HT-29 (cell line): Measurements from ENCODE around the gene PIK3R6. TPM values are rescaled to one million over a fixed set of nuclear protein-coding genes. Genes with fewer than 3 reads are reported as not detected.
A peak's percentile ranks its signal among the peaks of the same experiment; 100 is the strongest.
"Not testable (repeated sequence)": the region's sequence is repeated elsewhere in the genome, so short reads cannot be mapped to it uniquely, and the experiment has no call there.

Source experiments
- DNase-seq: peaks from one replicate; pipeline ENCODE4 v3.0.0-alpha.2; 2015; ENCODE audit warnings: low spot score
- total RNA-seq: library from RNA; depleted of rRNA; stranded (reverse); fragments of >200 nt; shearing (Covaris generic); gene quantifications from 2 replicates; pipeline ENCODE4 v1.2.3, GENCODE V29; 2014

Gene PIK3R6
- total RNA-seq, 1 experiment from 2014 or later, result not detected

DNA sequence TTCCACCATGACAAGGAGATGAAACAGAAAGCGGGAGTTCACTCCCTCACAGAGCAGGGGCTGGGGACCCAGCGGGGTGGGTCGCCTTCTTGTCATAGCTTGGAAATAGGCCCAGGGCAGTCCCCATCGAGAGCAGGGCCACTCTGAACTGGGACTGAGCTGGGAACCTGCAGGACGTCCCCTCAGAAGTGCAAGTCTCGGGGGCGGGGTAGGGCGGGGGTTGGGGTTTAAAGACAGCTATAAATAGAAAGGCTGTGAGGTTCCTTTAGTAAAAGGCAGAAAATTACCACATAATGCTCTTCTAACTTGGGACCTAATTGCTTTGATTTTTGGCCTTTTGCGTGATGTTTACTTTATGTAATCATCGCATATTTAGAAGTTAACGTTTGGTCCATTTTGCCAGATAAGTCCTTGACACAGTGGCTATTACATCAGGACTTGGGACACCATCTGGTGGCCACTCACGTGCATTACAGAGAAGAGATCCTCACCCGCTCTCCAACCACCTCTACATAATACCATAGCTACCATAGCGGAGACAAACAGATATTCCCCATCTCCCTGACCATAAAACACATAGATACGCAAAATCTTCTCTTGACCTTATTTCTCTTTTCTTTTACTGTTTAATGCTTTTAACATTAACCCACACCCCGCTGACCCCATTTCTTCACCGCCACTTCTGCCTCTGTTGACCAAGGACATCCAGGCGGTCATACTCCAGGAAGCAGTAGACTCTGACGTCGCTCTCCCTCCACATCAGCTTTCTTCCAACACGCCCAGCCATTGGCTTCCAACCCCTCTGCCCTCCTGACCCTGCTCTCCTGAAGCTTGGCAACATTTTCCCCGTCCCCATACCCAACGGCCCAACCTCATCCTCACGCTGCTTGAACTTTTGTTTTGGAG, 27.5 kb upstream of the PIK3R6 start:
- peak; percentile 47 for DNase-seq

DNA sequence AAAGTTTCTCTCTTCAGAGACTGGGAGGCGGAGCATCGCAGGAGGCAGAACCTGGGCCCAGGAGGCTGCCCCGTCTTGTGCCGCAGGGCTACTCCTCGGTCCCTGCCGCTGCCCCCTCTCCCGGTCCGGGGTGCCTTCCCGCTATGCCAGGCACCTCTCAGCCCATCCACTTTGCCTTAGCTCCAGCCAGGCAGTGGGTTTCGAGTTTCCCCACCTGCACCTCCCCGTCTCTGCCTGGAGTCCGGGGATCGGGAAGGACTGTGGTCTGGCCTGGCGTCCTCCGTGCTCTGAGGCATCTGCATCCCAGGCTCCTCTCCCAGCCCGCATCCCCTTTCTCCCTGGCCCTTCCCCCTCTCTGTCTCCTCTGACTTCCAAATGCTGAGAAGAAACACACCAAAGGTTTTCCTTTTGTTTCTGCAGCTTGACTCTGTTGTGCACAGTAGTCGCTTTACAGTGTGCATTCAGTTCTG, 26.8 kb upstream of the PIK3R6 start:
- DNase-seq, result no peak

DNA sequence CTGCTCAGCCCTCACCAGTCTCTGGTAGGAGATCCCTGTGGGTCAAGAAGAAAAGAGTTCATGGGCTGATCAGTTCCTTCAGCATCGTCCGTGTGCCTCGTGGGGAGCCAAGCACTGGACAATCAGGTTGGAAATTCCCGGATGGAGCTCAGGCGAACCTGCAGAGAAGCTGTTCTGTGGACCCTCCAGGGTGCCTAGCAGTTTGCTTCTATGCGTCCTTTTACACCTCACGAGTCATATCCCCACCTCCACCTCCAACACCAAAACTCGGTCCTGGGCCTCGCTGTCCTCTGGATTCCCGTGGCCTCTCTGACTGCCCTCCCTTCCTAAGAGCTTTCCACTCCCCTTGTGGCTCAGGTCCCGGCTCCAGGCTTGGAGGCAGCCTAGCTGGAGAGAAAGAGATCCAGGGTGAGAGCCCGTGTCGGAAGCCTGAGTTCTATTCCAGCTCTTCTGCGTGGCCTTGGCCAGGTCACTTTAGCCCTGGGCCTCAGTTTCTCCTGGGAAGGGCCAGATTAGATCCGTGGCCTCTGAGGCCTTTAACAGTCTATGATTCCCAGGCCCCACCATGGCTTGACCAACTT, 26.2 kb upstream of the PIK3R6 start:
- no peak for DNase-seq

DNA sequence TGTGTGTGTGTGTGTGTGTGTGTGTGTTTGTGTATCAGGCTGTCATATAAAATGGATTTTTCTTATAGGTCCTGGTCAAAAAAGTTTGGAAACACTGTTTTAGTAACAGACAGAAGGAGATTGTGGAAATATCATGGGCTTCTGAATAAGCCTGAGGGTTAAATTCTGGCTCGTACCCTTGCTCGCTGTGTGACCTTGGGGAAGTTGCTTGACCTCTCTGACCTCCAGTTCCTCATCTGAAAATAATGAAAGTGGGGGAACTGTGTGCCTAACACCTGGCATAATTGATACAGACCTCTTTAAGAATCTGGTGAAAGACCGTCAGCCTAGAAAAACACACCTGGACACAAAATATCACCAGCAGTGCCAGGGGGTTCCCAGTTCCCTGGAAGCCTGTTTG, 25.6 kb upstream of the PIK3R6 start:
- no peak for DNase-seq

DNA sequence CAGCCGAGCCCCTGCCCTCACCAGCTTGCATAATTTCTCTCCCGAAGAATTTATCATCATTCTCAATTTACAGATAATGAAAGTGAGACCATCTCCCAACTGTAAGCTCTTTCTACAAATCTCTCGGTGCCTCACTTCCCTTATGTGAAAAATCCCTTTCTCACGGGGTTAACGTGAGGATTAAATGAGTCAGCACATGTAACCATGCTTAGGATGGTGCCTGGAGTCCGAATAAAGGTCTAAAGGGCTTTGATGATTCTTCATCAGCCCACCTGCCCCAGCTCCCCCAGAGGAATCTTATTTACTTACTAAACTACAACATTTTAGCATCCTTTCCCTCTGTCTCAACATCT, 24.8 kb upstream of the PIK3R6 start:
- DNase-seq, result no peak

DNA sequence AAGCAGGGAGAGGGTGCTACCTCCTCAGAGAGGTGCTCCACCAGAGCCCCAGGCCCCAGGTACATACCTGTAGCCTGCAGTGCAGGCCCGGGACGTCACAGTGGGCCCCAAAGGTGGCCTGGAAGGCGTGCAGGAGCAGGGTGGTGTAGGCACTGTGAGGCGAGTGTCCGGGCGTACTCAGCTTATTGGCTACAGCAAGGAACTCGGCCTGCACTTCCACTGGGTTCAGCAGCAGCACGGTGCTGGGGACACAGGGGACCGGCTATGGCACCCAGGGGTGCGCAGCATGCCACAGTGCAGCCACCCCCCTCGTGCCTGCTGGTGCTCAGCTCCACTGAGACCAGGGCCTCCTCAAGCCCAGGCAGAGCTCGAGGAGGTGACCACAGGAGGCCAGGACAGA, 23.2 kb upstream of the PIK3R6 start:
- no peak for DNase-seq

DNA sequence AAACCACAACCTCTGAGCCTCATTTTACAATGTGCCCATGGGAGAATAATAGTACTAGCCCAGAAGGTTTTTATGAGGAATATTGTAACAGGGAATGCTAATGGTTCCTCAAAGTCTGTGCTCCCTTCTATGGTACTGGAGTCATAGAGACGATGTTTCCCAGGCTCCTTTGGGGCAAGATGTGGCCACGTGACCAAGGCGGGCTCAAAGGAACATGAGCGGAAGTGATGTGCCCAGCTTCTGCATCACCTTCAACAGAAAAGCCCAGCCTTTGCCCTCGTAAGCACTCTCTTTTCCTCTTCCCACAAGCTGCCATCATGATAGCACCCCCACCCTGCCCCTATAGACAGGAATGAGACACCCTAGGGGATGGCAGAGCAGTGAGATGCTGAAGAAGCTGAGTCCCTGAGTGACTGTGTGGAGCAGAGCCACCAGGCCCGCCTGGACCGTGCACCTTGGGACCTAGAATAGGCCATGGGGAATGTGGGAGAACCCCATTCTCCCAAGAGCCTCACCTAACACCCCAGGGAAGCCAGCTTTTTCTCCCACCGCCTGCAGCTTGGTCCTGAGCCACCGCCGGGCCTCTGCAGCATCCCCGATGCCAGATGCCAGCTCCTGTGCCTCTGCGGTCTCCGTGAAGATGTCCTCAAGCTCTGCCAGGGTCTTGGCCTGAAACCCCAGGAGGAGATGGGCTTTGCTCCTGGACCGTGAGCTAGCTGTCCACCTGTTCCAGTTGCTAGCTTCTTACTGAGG, 22.2 kb upstream of the PIK3R6 start:
- no peak for DNase-seq

DNA sequence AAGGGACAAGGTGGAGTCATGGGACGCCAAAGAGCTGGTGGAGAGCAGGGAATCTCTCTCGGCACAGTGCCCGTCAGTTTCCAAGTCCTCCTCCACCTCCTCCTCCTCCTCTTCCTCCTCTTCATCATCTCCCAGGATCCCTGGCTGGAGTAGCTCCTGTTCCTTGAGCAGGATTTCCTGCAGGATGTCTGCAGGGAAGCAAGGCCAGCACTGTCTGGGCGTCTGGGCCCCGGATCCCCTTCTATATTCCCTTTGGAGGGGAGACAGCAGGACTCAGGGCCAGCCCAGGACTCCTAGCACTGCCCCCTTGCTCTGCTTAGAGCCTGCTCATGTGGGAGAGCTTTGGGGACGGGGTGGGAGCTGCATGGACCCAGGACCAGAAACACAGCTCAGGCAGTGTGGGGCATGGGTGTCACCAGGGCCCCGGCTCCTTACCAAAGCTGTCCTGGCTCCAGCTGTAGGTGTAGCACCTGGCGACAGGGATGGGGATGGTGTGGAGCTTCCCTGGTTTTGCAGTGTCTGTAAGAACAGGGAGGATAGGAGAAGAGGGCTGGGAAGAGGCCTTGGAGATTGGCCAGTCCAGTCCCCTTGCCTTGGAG, 21.3 kb upstream of the PIK3R6 start:
- DNase-seq, result no peak

DNA sequence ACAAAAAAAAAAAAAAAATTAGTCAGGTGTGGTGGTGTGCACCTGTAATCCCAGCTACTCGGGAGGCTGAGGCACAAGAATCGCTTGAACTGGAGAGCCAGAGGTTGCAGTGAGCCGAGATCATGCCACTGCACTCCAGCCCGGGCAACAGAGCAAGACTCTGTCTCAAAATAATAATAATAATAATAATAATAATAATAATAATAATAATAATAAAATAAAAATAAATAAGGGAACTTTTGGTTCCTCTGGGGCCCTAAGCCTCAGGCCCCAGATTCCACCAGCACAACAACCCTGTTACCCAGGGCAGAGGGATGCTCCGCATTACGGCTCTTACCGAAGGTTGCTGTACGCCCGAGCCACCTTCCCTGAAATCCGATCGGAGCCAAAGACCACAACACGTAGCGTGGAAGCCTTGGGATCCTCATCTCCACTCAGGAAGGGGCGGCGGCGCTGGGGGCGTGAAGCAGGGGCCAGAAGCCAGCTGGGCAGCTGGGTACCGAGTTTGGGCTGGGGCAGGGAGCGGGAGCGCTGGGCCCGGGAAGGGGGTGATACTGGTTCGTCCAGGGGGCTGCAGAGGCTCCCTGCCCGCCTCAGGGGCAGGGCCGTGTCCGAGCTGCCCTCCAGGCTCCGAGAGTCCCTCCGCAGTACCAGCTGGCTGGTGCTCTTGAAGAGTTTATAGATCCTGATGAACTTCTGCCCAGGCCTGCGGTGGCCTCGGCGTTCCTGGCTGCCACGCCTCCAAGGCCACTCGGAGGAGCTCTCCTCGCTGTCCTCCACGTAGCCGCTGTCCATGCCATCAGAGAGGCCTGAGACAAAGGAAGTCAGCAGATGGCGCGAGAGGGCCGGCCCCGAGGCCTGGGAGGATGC, 20.6 kb upstream of the PIK3R6 start:
- peak; percentile 36 for DNase-seq

DNA sequence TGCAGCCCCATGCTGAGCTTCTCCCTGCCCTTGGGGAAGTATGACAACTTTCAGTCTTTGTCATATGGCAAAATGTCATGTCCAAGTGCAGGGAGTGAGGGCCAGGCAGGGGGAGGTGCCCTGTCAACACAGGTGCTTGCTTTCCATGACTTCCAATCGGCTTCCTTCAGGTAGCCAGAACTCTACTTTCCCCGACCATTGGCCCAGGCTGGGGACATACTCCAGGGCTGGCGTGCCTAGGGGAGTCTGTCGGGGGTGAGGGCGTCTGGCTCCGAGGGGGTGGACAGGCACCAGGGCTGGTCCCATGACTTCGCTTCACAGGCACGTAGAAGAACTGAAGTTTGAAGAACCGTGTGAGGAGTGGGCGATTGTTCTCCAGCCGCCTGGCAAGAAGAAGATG, 19.8 kb upstream of the PIK3R6 start:
- DNase-seq, result no peak

DNA sequence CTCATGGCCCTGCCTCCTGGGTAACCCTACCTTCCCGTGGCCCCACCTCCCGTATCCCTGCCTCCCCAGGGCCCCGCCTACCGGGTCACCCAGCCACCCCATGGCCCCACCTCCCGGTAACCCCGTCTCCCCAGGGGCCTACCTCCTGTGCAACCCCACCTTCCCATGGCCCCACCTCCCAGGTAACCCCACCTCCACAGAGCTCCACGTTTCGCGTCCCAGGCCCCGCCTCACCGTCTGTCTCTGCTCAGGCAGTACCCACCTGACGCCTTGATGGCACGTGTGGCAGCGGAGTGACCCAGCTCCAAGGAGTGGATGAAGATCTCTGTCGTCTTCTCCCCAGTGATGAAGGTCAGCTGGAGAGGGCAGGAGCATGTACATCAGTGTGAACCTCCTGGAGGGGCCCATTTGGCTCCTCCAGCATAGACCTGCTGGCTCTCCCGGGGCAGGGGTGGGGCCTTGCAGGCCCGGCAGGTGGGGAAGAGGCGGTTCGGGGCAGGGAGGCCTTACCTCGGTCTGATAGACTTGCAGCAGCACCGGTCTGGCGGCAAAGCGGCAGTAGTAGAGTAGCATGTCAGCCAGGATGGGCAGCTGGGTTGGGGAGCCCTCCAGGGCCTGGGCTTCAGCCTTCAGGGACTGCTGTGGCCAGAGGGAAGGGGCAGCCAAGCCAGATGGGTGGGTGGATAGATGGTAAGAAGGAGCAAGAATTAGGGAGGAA, 18.7 kb upstream of the PIK3R6 start:
- DNase-seq, result no peak

DNA sequence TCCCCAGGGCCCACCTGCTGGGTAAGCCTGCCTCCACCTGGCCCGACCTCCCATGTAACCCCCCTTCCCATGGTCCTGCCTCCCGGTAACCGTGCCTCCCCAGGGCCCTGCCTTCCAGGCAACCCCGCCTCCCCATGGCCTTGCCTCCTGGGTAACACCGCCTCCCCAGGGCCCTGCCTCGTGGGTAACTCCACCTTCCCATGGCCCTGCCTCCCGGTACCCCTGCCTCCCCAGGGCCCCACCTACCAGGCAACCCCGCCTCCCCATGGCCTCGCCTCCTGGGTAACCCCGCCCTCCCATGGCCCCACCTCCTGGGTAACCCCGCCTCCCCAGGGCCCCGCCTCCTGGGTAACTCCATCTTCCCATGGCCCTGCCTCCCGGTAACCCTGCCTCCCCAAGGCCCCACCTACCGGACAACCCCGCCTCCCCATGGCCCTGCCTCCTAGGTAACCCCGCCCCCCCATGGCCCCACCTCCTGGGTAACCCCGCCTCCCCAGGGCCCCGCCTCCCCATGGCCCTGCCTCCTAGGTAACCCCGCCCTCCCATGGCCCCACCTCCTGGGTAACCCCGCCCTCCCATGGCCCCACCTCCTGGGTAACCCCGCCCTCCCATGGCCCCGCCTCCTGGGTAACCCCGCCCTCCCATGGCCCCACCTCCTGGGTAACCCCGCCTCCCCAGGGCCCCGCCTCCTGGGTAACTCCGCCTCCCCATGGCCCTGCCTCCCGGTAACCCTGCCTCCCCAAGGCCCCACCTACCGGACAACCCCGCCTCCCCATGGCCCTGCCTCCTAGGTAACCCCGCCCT, 17.9 kb upstream of the PIK3R6 start:
- DNase-seq, result not testable (repeated sequence)

DNA sequence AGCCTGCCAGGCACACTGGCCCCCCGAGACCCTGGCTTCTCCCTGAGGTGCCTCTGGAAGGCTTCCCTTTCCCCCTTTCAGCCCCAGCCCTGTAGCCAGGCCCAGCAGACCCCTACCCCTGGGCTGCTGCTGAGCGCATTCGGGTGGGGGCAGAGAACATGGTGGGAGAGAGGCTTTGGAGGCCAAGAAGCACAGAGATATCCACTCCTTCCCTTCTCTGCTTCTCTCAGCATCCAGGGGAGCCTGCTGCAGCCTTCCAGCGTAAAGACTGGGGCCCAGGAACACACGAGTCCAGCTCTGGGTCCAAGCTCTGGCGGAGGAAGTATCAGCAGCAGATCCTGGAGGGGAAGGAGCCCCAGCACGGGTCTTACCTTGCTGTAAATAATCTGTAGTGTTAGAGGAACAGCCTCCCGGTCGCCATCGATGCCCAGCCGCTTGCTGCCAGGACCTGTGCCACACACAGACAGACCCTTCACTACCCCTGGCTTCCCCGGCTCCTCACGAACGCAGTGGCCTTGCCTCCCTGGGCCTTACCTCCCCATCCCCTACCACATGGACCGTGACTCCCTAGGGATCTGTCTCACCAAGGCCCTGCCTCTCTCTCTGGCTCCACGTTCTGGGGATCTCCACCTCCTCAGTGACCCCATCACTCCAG, 17.0 kb upstream of the PIK3R6 start:
- no peak for DNase-seq

DNA sequence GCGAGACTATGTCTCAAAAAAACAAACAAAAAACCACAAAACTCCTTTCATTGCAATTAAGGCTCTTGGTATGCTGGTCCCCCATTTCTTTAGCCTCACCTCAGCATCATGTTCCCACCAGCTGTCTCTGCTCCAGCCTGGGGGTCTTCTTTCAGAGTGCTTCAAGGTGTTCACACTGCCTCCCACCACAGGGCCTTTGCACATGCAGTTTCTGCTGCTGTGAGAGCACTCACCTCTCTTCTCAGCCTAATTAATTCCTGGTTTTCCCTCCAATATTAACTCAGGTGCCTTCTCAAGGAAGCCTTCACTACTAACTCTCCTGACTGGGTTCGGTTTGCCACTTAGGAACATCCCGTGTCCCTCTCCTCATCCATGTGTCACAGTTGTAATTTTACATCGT, 15.9 kb upstream of the PIK3R6 start:
- DNase-seq, result no peak

DNA sequence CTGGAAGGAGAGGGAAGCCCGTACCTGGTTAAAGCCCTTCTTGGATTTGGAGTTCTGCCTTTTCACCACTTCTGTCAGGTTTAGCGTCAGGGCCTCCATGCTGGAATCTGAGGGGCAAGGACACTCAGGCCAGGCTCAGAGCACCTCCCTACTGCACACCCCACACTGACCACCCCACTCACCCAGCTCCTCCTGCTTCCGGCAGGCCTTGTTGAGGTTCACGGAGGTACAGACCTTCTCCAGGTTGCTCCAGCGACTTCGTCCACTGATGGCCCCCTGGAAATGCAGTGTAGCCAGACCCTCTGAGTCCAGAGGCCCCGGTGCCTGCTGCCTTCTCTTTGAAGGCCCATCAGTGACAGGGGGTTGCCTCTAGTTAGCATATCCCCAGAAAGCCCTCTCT, 14.1 kb upstream of the PIK3R6 start:
- DNase-seq, result no peak

DNA sequence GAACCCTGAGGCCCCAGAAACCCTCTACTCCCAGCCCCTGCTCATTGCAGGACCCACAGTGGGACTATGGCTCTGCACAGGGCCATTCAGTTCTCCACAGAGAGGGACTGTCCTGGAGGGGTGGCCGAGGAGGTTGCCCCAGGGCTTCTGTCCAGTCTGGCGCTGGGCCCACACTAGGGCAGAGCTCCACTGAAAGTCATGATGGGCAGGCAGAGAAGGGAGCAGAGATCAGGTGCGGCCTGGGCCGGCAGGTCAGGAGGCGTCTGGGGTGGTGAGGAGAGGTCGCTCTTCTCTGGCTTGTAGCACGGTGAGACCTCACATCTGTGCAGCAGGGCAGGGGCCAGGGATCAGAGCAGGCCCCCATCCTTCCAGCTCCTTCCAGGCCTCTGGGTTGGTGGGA, 13.0 kb upstream of the PIK3R6 start:
- no peak for DNase-seq

DNA sequence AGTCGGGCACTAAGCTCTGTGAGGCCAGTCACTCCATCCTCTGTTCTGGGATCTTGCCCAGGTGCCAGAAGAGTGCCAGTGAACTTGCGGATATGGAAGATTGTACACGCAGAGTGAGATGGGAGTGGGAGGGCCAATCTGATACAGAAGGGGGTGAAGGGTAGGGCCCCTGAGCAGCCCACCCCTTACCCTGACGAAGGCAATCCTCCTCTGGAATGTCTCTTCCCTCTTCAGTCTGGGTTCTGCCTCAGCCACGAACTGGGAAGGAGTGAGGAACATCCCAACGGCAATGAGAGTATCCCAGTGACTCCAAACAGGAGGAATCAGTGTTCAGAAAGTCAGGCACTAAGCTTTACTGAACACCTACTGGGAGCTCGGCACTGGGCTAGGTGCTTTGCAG, 11.9 kb upstream of the PIK3R6 start:
- DNase-seq, result no peak

DNA sequence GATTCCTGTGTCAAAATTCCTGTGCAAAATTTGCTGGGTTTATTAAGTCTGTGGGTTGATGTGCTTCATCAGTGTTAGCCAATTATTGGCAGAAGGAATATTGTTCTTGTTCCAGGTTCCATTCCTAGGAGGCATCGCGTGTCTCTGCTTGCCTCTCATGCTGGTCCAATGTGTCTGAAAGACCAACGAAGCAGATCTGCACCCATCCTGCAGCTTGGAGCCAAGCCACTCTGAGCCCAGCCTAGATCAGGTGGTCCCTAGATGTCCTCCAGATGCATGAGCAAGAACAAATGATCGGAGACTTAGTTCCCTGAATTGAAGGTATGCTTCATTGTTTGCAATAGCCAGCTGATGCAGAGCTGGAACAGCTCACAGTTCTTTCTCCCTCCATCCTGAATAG, 10.5 kb upstream of the PIK3R6 start:
- no peak for DNase-seq

DNA sequence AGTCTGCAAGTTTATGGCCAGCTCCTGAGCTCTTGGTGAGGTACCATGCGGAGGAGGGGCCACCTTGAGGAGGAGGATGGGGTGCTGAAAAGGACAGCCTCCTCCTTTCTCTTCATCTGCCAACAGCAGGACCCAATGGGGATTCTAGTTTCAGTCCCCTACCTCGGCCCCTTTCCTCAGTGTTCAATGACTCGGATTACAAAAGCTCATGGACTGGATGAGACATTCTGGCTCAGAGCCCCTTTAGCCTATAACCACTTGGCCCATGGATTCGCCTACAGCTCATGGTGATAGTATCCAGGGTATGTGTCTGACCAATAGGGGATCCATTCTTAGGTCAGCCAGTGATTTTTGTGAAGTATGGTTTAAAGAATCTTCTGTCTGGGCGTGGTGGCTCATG, 8.5 kb upstream of the PIK3R6 start:
- no peak for DNase-seq
